Measurements from ENCODE around the gene KRTAP4-6. TPM values are rescaled to one million over a fixed set of nuclear protein-coding genes. Genes with fewer than 3 reads are reported as not detected.
"Not testable (repeated sequence)": the region's sequence is repeated elsewhere in the genome, so short reads cannot be mapped to it uniquely, and the experiment has no call there.

Gene KRTAP4-6
- total RNA-seq, 6 experiments from 2014 or later, result not detected

- Histone ChIP-seq H3K9me3 (no peaks in the 10 kb centered on the region), H3K27me3 (no peaks in the 10 kb centered on the region), H3K4me3 (no peak overlapping the region), H3K4me1 (no peaks in the 10 kb centered on the region), H3K27ac (no peak overlapping the region), H3K36me3 (no peaks in the 10 kb centered on the region)
- TF ChIP-seq, protein P1, sequence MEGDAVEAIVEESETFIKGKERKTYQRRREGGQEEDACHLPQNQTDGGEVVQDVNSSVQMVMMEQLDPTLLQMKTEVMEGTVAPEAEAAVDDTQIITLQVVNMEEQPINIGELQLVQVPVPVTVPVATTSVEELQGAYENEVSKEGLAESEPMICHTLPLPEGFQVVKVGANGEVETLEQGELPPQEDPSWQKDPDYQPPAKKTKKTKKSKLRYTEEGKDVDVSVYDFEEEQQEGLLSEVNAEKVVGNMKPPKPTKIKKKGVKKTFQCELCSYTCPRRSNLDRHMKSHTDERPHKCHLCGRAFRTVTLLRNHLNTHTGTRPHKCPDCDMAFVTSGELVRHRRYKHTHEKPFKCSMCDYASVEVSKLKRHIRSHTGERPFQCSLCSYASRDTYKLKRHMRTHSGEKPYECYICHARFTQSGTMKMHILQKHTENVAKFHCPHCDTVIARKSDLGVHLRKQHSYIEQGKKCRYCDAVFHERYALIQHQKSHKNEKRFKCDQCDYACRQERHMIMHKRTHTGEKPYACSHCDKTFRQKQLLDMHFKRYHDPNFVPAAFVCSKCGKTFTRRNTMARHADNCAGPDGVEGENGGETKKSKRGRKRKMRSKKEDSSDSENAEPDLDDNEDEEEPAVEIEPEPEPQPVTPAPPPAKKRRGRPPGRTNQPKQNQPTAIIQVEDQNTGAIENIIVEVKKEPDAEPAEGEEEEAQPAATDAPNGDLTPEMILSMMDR (IDR thresholded peaks at IDR 0.05), result no peak
- TF ChIP-seq POLR2A (IDR thresholded peaks at IDR 0.05), result no peak
- DNase-seq (no peak), ATAC-seq (no peak)
- intact Hi-C loops (cut with DNase I), result no loop called here
- WGBS (ENCODE audit: insufficient coverage, low coverage, low lambda C conversion rate, missing lambda C conversion rate), result 50% methylated on average over 1 of the region's 2 CpGs
Observed at GRCh38 chr17:41121742-41122141, 18.6 kb downstream of the KRTAP4-6 start.

- intact Hi-C loops (cut with DNase I); DNase-seq; H3K36me3 ChIP-seq; ATAC-seq; H3K4me3 ChIP-seq; H3K4me1 ChIP-seq; H3K27ac ChIP-seq; H3K27me3 ChIP-seq; H3K9me3 ChIP-seq: not testable (repeated sequence)
- 34% methylated on average over 11 of the region's 11 CpGs for WGBS (ENCODE audit: insufficient coverage, low coverage, low lambda C conversion rate, missing lambda C conversion rate)
Observed at GRCh38 chr17:41119696-41120690, 20.4 kb downstream of the KRTAP4-6 start.

- intact Hi-C loops (cut with DNase I), result no loop called here
- no peaks in the 10 kb centered on the region for H3K4me1 ChIP-seq
- TF ChIP-seq POLR2A (IDR thresholded peaks at IDR 0.05), result no peak
- TF ChIP-seq, protein P1 (IDR thresholded peaks at IDR 0.05), result no peak
- no peaks in the 10 kb centered on the region for H3K27me3 ChIP-seq
- WGBS (ENCODE audit: insufficient coverage, low coverage, low lambda C conversion rate, missing lambda C conversion rate), result 55% methylated on average over 4 of the region's 4 CpGs
- H3K9me3 ChIP-seq, result no peaks in the 10 kb centered on the region
- no peak overlapping the region for H3K4me3 ChIP-seq
- DNase-seq, result no peak
- no peak for ATAC-seq
- H3K27ac ChIP-seq, result no peak overlapping the region
- no peaks in the 10 kb centered on the region for H3K36me3 ChIP-seq
Observed at GRCh38 chr17:41118721-41119120, 21.6 kb downstream of the KRTAP4-6 start.

DNA sequence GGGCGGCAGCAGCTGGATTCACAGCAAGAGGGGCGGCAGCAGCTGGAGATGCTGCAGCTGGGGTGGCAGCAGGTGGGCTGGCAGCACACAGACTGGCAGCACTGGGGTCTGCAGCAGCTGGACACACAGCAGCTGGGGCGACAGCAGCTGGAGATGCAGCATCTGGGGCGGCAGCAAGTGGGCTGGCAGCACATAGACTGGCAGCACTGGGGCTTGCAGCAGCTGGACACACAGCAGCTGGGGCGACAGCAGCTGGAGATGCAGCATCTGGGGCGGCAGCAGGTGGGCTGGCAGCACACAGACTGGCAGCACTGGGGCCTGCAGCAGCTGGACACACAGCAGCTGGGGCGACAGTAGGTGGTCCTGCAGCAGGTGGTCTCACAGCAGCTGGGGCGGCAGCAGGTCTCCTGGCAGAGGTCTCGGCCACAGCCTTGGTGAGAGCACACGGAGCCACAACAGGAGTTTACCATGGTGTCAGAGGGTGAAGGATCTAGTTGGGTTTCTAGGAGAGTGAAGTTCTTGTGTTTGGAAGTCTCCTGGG, 22.4 kb downstream of the KRTAP4-6 start, which contains the start of gene KRTAP4-11:
Gene KRTAP4-11 (minus strand): TSS at position 528 of the 541 bp plus-strand sequence. CDS start 58 bp downstream, at position 470.
- H3K9me3 ChIP-seq; H3K4me1 ChIP-seq; H3K27me3 ChIP-seq; H3K36me3 ChIP-seq; H3K27ac ChIP-seq; intact Hi-C loops (cut with DNase I); H3K4me3 ChIP-seq; DNase-seq; ATAC-seq: not testable (repeated sequence)
- 33% methylated on average over 4 of the region's 10 CpGs for WGBS (ENCODE audit: insufficient coverage, low coverage, low lambda C conversion rate, missing lambda C conversion rate)

DNA sequence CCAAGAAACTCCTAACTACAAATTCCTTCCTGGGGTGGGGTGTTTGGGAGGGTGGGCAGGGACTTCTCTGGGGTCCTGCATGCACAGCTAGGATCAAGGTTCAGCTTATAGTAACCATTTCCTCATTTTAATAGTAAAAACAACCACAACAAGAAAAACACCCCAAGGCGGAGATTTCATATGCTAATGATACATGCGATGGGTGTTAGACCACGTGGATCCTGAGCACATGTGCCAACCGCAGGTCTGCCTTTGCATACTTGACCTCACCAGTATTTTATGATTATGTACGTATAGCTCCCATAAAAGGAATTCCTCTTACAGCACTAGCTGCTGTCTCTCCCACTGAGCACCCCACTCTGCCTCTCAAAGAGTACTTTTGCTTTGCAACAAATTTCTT, 24.0 kb downstream of the KRTAP4-6 start:
- ATAC-seq, result no peak
- H3K27me3 ChIP-seq, result no peaks in the 10 kb centered on the region
- no peak overlapping the region for H3K27ac ChIP-seq
- intact Hi-C loops (cut with DNase I), result no loop called here
- H3K4me1 ChIP-seq, result no peaks in the 10 kb centered on the region
- no peaks in the 10 kb centered on the region for H3K9me3 ChIP-seq
- WGBS (ENCODE audit: insufficient coverage, low coverage, low lambda C conversion rate, missing lambda C conversion rate), result 55% methylated on average over 4 of the region's 5 CpGs
- no peaks in the 10 kb centered on the region for H3K36me3 ChIP-seq
- no peak for DNase-seq
- TF ChIP-seq, protein P1 (IDR thresholded peaks at IDR 0.05), result no peak
- no peak for TF ChIP-seq POLR2A (IDR thresholded peaks at IDR 0.05)
- no peak overlapping the region for H3K4me3 ChIP-seq
